Measurements from ENCODE around the gene SENP6. TPM values are rescaled to one million over a fixed set of nuclear protein-coding genes. Genes with fewer than 3 reads are reported as not detected.

The SENP6 gene
- total RNA-seq, 2 experiments from 2014 or later = 70.2 to 72.0 TPM

- peak; percentile 25 for DNase-seq
- intact Hi-C loops (cut with micrococcal nuclease) = no loop called here
- ChIA-PET POLR2A (interaction anchor here (1.1 to 1.4 kb wide), 3 partner anchors 56 to 333 kb away, joined by 3 read pairs; no protein-coding TSS in a partner anchor), CTCF (no interaction called here)
- peaks cover 14% of the 10 kb centered on the region for H3K36me3 Mint-ChIP-seq (ENCODE audit: low read depth)
- TF ChIP-seq CTCF (IDR thresholded peaks at IDR 0.05) = no peak
- no peaks in the 10 kb centered on the region for H3K27me3 Mint-ChIP-seq
- no peaks in the 10 kb centered on the region for H3K9me3 Mint-ChIP-seq
- no peak for ATAC-seq
- H3K27ac Mint-ChIP-seq = peak overlapping the region; percentile 97
- H3K4me1 Mint-ChIP-seq (ENCODE audit: low read depth) = peaks cover 48% of the 10 kb centered on the region
- peak overlapping the region; percentile 91 for H3K4me3 Mint-ChIP-seq
Observed at GRCh38 chr6:75600768-75601167, 912 bp upstream of the SENP6 start.

GRCh38 chr6:75602246-75603105 lies 796 bp downstream of the SENP6 start:
- POLR2A ChIA-PET = interaction anchor here (0.6 to 2.8 kb wide), 9 partner anchors 9 to 359 kb away, joined by 3 to 28 read pairs (median 3); partner anchors contain the start of gene COX7A2
- Mint-ChIP-seq H3K9me3 (no peaks in the 10 kb centered on the region), H3K36me3 (ENCODE audit: low read depth) (peaks cover 19% of the 10 kb centered on the region), H3K27me3 (no peaks in the 10 kb centered on the region), H3K4me1 (ENCODE audit: low read depth) (peaks cover 63% of the 10 kb centered on the region), H3K4me3 (peak overlapping the region; percentile 91), H3K27ac (peak overlapping the region; percentile 95)
- ATAC-seq = peak; percentile 50
- CTCF ChIA-PET = interaction anchor here (1.2 to 1.3 kb wide), 2 partner anchors 9 to 37 kb away, joined by 3 to 5 read pairs; no protein-coding TSS in a partner anchor
- intact Hi-C loops (cut with micrococcal nuclease) = no loop called here
- TF ChIP-seq CTCF (IDR thresholded peaks at IDR 0.05) = no peak
- DNase-seq = peak; percentile 75

GRCh38 chr6:75603106-75603420 lies 1.4 kb downstream of the SENP6 start:
- ATAC-seq = no peak
- H3K4me3 Mint-ChIP-seq = peak overlapping the region; percentile 91
- peaks cover 22% of the 10 kb centered on the region for H3K36me3 Mint-ChIP-seq (ENCODE audit: low read depth)
- peaks cover 64% of the 10 kb centered on the region for H3K4me1 Mint-ChIP-seq (ENCODE audit: low read depth)
- TF ChIP-seq CTCF (IDR thresholded peaks at IDR 0.05) = no peak
- no peak for DNase-seq
- intact Hi-C loops (cut with micrococcal nuclease) = no loop called here
- ChIA-PET CTCF (interaction anchor here (0.7 to 1.3 kb wide), 3 partner anchors 9 to 36 kb away, joined by 3 to 5 read pairs (median 3); no protein-coding TSS in a partner anchor), POLR2A (interaction anchor here (0.6 to 2.8 kb wide), 6 partner anchors 9 to 55 kb away, joined by 3 to 28 read pairs (median 6); no protein-coding TSS in a partner anchor)
- H3K27me3 Mint-ChIP-seq = no peaks in the 10 kb centered on the region
- H3K27ac Mint-ChIP-seq = peak overlapping the region; percentile 95
- no peaks in the 10 kb centered on the region for H3K9me3 Mint-ChIP-seq

- CTCF ChIA-PET = no interaction called here
- POLR2A ChIA-PET = no interaction called here
- Mint-ChIP-seq H3K9me3 (no peaks in the 10 kb centered on the region), H3K27ac (peak overlapping the region; percentile 95), H3K27me3 (no peaks in the 10 kb centered on the region), H3K4me3 (peak overlapping the region; percentile 91), H3K36me3 (ENCODE audit: low read depth) (peaks cover 23% of the 10 kb centered on the region), H3K4me1 (ENCODE audit: low read depth) (peaks cover 64% of the 10 kb centered on the region)
- TF ChIP-seq CTCF (IDR thresholded peaks at IDR 0.05) = no peak
- intact Hi-C loops (cut with micrococcal nuclease) = no loop called here
- no peak for DNase-seq
- ATAC-seq = no peak
Observed at GRCh38 chr6:75604294-75604693, 2.6 kb downstream of the SENP6 start.

- H3K4me1 Mint-ChIP-seq (ENCODE audit: low read depth) = peaks cover 66% of the 10 kb centered on the region
- ATAC-seq = no peak
- POLR2A ChIA-PET = interaction anchor here (0.7 kb wide), 1 partner anchor 1910 kb away, joined by 3 read pairs; no protein-coding TSS in a partner anchor
Observed at GRCh38 chr6:75605635-75606034, 4.0 kb downstream of the SENP6 start.

More at GRCh38 chr6:75605635-75606034, 4.0 kb downstream of the SENP6 start:
- intact Hi-C loops (cut with micrococcal nuclease) = no loop called here
- no peaks in the 10 kb centered on the region for H3K9me3 Mint-ChIP-seq
- peaks cover 28% of the 10 kb centered on the region for H3K36me3 Mint-ChIP-seq (ENCODE audit: low read depth)
- no peak for TF ChIP-seq CTCF (IDR thresholded peaks at IDR 0.05)
- no peak overlapping the region for H3K27ac Mint-ChIP-seq
- no peaks in the 10 kb centered on the region for H3K27me3 Mint-ChIP-seq
- DNase-seq = no peak
- H3K4me3 Mint-ChIP-seq = no peak overlapping the region
- CTCF ChIA-PET = no interaction called here
